ENCODE results near the gene ARRDC3. TPM values are rescaled to one million over a fixed set of nuclear protein-coding genes. Genes with fewer than 3 reads are reported as not detected.
"Not testable (repeated sequence)": the region's sequence is repeated elsewhere in the genome, so short reads cannot be mapped to it uniquely, and the experiment has no call there.

The ARRDC3 gene
- total RNA-seq, 1 donor from 2014 or later = 17.6 TPM

GRCh38 chr5:91367344-91367743, 15.8 kb downstream of the ARRDC3 start:
- Mint-ChIP-seq H3K4me1 (ENCODE audit: low read depth) (peaks cover 5% of the 10 kb centered on the region), H3K27ac (no peak overlapping the region), H3K27me3 (ENCODE audit: low read depth) (peaks cover 4% of the 10 kb centered on the region), H3K9me3 (peaks cover 5% of the 10 kb centered on the region), H3K36me3 (ENCODE audit: low read depth) (peaks cover 55% of the 10 kb centered on the region), H3K4me3 (ENCODE audit: low read depth) (no peak overlapping the region)
- intact Hi-C loops (cut with micrococcal nuclease) = no loop called here
- DNase-seq (ENCODE audit: low spot score) = no peak

GRCh38 chr5:91366551-91366950, 16.6 kb downstream of the ARRDC3 start:
- H3K27me3 Mint-ChIP-seq (ENCODE audit: low read depth) = peaks cover 4% of the 10 kb centered on the region
- peaks cover 52% of the 10 kb centered on the region for H3K36me3 Mint-ChIP-seq (ENCODE audit: low read depth)
- peaks cover 11% of the 10 kb centered on the region for H3K9me3 Mint-ChIP-seq
- H3K4me3 Mint-ChIP-seq (ENCODE audit: low read depth) = no peak overlapping the region
- intact Hi-C loops (cut with micrococcal nuclease) = no loop called here
- H3K4me1 Mint-ChIP-seq (ENCODE audit: low read depth) = peaks cover 7% of the 10 kb centered on the region
- no peak overlapping the region for H3K27ac Mint-ChIP-seq
- DNase-seq (ENCODE audit: low spot score) = no peak

GRCh38 chr5:91365498-91365897, 17.6 kb downstream of the ARRDC3 start:
- DNase-seq (ENCODE audit: low spot score) = no peak
- H3K36me3 Mint-ChIP-seq (ENCODE audit: low read depth) = peaks cover 47% of the 10 kb centered on the region

GRCh38 chr5:91362935-91363334, 20.2 kb downstream of the ARRDC3 start:
- no peak for DNase-seq (ENCODE audit: low spot score)
- intact Hi-C loops (cut with micrococcal nuclease) = no loop called here
- H3K27ac Mint-ChIP-seq = no peak overlapping the region
- H3K27me3 Mint-ChIP-seq (ENCODE audit: low read depth) = peaks cover 11% of the 10 kb centered on the region
- H3K4me3 Mint-ChIP-seq (ENCODE audit: low read depth) = no peak overlapping the region
- H3K36me3 Mint-ChIP-seq (ENCODE audit: low read depth) = peaks cover 26% of the 10 kb centered on the region
- peaks cover 26% of the 10 kb centered on the region for H3K9me3 Mint-ChIP-seq
- H3K4me1 Mint-ChIP-seq (ENCODE audit: low read depth) = peaks cover 7% of the 10 kb centered on the region

More at GRCh38 chr5:91365498-91365897, 17.6 kb downstream of the ARRDC3 start:
- Mint-ChIP-seq H3K4me3 (ENCODE audit: low read depth) (no peak overlapping the region), H3K27ac (no peak overlapping the region), H3K4me1 (ENCODE audit: low read depth) (peaks cover 8% of the 10 kb centered on the region), H3K27me3 (ENCODE audit: low read depth) (peaks cover 4% of the 10 kb centered on the region), H3K9me3 (peaks cover 21% of the 10 kb centered on the region)
- intact Hi-C loops (cut with micrococcal nuclease) = no loop called here

- intact Hi-C loops (cut with micrococcal nuclease) = loop anchor here (2.0 kb wide), 1 partner anchor 33 kb away; no protein-coding TSS in a partner anchor
- Mint-ChIP-seq H3K9me3 (peaks cover 26% of the 10 kb centered on the region), H3K27ac (no peak overlapping the region), H3K27me3 (ENCODE audit: low read depth) (peaks cover 21% of the 10 kb centered on the region), H3K4me3 (ENCODE audit: low read depth) (no peak overlapping the region), H3K36me3 (ENCODE audit: low read depth) (peaks cover 20% of the 10 kb centered on the region), H3K4me1 (ENCODE audit: low read depth) (peaks cover 7% of the 10 kb centered on the region)
- DNase-seq (ENCODE audit: low spot score) = no peak
These were observed 21.3 kb downstream of the ARRDC3 start for GRCh38 chr5:91361790-91362189.

- peaks cover 26% of the 10 kb centered on the region for H3K9me3 Mint-ChIP-seq
- no peak for DNase-seq (ENCODE audit: low spot score)
- peaks cover 27% of the 10 kb centered on the region for H3K27me3 Mint-ChIP-seq (ENCODE audit: low read depth)
- no peak overlapping the region for H3K27ac Mint-ChIP-seq
- intact Hi-C loops (cut with micrococcal nuclease) = loop anchor here (2.0 kb wide), 1 partner anchor 32 kb away; no protein-coding TSS in a partner anchor
- peaks cover 18% of the 10 kb centered on the region for H3K36me3 Mint-ChIP-seq (ENCODE audit: low read depth)
- no peak overlapping the region for H3K4me3 Mint-ChIP-seq (ENCODE audit: low read depth)
- H3K4me1 Mint-ChIP-seq (ENCODE audit: low read depth) = peaks cover 7% of the 10 kb centered on the region
These were observed 21.9 kb downstream of the ARRDC3 start for GRCh38 chr5:91361055-91361701.

GRCh38 chr5:91359962-91360609, 23.0 kb downstream of the ARRDC3 start:
- intact Hi-C loops (cut with micrococcal nuclease) = loop anchor here (2.0 kb wide), 1 partner anchor 31 kb away; no protein-coding TSS in a partner anchor
- H3K36me3 Mint-ChIP-seq (ENCODE audit: low read depth) = peaks cover 14% of the 10 kb centered on the region
- peaks cover 30% of the 10 kb centered on the region for H3K27me3 Mint-ChIP-seq (ENCODE audit: low read depth)
- DNase-seq (ENCODE audit: low spot score) = no peak
- no peak overlapping the region for H3K27ac Mint-ChIP-seq
- H3K4me1 Mint-ChIP-seq (ENCODE audit: low read depth) = peaks cover 7% of the 10 kb centered on the region
- H3K4me3 Mint-ChIP-seq (ENCODE audit: low read depth) = no peak overlapping the region
- H3K9me3 Mint-ChIP-seq = peaks cover 26% of the 10 kb centered on the region

GRCh38 chr5:91357806-91358205, 25.3 kb downstream of the ARRDC3 start:
- no peak for DNase-seq (ENCODE audit: low spot score)
- H3K36me3 Mint-ChIP-seq (ENCODE audit: low read depth) = peaks cover 14% of the 10 kb centered on the region
- no peak overlapping the region for H3K4me3 Mint-ChIP-seq (ENCODE audit: low read depth)
- H3K27me3 Mint-ChIP-seq (ENCODE audit: low read depth) = peaks cover 34% of the 10 kb centered on the region
- intact Hi-C loops (cut with micrococcal nuclease) = no loop called here
- H3K27ac Mint-ChIP-seq = no peak overlapping the region
- peaks cover 7% of the 10 kb centered on the region for H3K4me1 Mint-ChIP-seq (ENCODE audit: low read depth)
- peaks cover 26% of the 10 kb centered on the region for H3K9me3 Mint-ChIP-seq

- H3K9me3 Mint-ChIP-seq = peaks cover 20% of the 10 kb centered on the region
- no peak overlapping the region for H3K27ac Mint-ChIP-seq
- H3K4me1 Mint-ChIP-seq (ENCODE audit: low read depth) = peaks cover 7% of the 10 kb centered on the region
- intact Hi-C loops (cut with micrococcal nuclease) = no loop called here
- peaks cover 9% of the 10 kb centered on the region for H3K36me3 Mint-ChIP-seq (ENCODE audit: low read depth)
- H3K27me3 Mint-ChIP-seq (ENCODE audit: low read depth) = peaks cover 34% of the 10 kb centered on the region
- DNase-seq (ENCODE audit: low spot score) = no peak
- no peak overlapping the region for H3K4me3 Mint-ChIP-seq (ENCODE audit: low read depth)
These were observed 26.0 kb downstream of the ARRDC3 start for GRCh38 chr5:91357012-91357634.

GRCh38 chr5:91354867-91355266, 28.2 kb downstream of the ARRDC3 start:
- H3K4me3 Mint-ChIP-seq (ENCODE audit: low read depth); H3K27ac Mint-ChIP-seq; H3K9me3 Mint-ChIP-seq; H3K4me1 Mint-ChIP-seq (ENCODE audit: low read depth); intact Hi-C loops (cut with micrococcal nuclease); H3K36me3 Mint-ChIP-seq (ENCODE audit: low read depth); DNase-seq (ENCODE audit: low spot score): not testable (repeated sequence)
- peaks cover 48% of the 10 kb centered on the region for H3K27me3 Mint-ChIP-seq (ENCODE audit: low read depth)

GRCh38 chr5:91352831-91353695, 30.1 kb downstream of the ARRDC3 start:
- Mint-ChIP-seq H3K4me1 (ENCODE audit: low read depth) (no peaks in the 10 kb centered on the region), H3K4me3 (ENCODE audit: low read depth) (no peak overlapping the region), H3K27me3 (ENCODE audit: low read depth) (peaks cover 54% of the 10 kb centered on the region), H3K36me3 (ENCODE audit: low read depth) (no peaks in the 10 kb centered on the region), H3K27ac (no peak overlapping the region), H3K9me3 (no peaks in the 10 kb centered on the region)
- DNase-seq (ENCODE audit: low spot score) = no peak
- intact Hi-C loops (cut with micrococcal nuclease) = no loop called here

- intact Hi-C loops (cut with micrococcal nuclease) = no loop called here
- Mint-ChIP-seq H3K27ac (no peak overlapping the region), H3K27me3 (ENCODE audit: low read depth) (peaks cover 21% of the 10 kb centered on the region), H3K4me3 (ENCODE audit: low read depth) (no peak overlapping the region), H3K36me3 (ENCODE audit: low read depth) (no peaks in the 10 kb centered on the region), H3K9me3 (no peaks in the 10 kb centered on the region), H3K4me1 (ENCODE audit: low read depth) (no peaks in the 10 kb centered on the region)
- DNase-seq (ENCODE audit: low spot score) = no peak
These were observed 37.7 kb downstream of the ARRDC3 start for GRCh38 chr5:91345461-91345860.
